Measurements from ENCODE around the gene MYO7A. TPM values are rescaled to one million over a fixed set of nuclear protein-coding genes. Genes with fewer than 3 reads are reported as not detected.

The MYO7A gene
- total RNA-seq, 4 donors from 2014 or later: 4.8 to 9.1 (median 6.4) TPM

- WGBS: 55% methylated on average over 7 of the region's 7 CpGs
- intact Hi-C loops (cut with DNase I): no loop called here
- Histone ChIP-seq H3K4me1 (peaks cover 4 to 27% (median 6%) of the 10 kb centered on the region in 4 donors), H3K36me3 (peaks cover 0 to 9% (median 0%) of the 10 kb centered on the region in 4 donors), H3K4me3 (no peak overlapping the region), H3K27me3 (no peaks in the 10 kb centered on the region), H3K27ac (replicated peaks in 1 of 4) (no peak overlapping the region), H3K9me3 (no peaks in the 10 kb centered on the region)
- TF ChIP-seq POLR2AphosphoS5 (IDR thresholded peaks at IDR 0.05) (no peak), EP300 (IDR thresholded peaks at IDR 0.05) (no peak), POLR2A (IDR thresholded peaks at IDR 0.05; ENCODE audit: low read depth) (no peak)
- TF ChIP-seq, protein P1, sequence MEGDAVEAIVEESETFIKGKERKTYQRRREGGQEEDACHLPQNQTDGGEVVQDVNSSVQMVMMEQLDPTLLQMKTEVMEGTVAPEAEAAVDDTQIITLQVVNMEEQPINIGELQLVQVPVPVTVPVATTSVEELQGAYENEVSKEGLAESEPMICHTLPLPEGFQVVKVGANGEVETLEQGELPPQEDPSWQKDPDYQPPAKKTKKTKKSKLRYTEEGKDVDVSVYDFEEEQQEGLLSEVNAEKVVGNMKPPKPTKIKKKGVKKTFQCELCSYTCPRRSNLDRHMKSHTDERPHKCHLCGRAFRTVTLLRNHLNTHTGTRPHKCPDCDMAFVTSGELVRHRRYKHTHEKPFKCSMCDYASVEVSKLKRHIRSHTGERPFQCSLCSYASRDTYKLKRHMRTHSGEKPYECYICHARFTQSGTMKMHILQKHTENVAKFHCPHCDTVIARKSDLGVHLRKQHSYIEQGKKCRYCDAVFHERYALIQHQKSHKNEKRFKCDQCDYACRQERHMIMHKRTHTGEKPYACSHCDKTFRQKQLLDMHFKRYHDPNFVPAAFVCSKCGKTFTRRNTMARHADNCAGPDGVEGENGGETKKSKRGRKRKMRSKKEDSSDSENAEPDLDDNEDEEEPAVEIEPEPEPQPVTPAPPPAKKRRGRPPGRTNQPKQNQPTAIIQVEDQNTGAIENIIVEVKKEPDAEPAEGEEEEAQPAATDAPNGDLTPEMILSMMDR (IDR thresholded peaks at IDR 0.05): no peak
- no peak for DNase-seq (ENCODE audit: extremely low spot score)
Measured at GRCh38 chr11:77092382-77092781, 35.7 kb upstream of the MYO7A start.

- H3K9me3 ChIP-seq: no peaks in the 10 kb centered on the region
- TF ChIP-seq POLR2AphosphoS5 (IDR thresholded peaks at IDR 0.05): no peak
- TF ChIP-seq, protein P1 (IDR thresholded peaks at IDR 0.05): no peak
- H3K27me3 ChIP-seq: no peaks in the 10 kb centered on the region
- no peak overlapping the region for H3K4me3 ChIP-seq
- WGBS: 91% methylated on average over 26 of the region's 33 CpGs
- H3K27ac ChIP-seq (replicated peaks in 1 of 4): no peak overlapping the region
- intact Hi-C loops (cut with DNase I): no loop called here
- DNase-seq (ENCODE audit: extremely low spot score): no peak
- H3K36me3 ChIP-seq: peaks cover 0 to 9% (median 0%) of the 10 kb centered on the region in 4 donors
- peaks cover 4 to 27% (median 6%) of the 10 kb centered on the region in 4 donors for H3K4me1 ChIP-seq
Measured at GRCh38 chr11:77093056-77093891, 34.8 kb upstream of the MYO7A start.

- H3K27me3 ChIP-seq: no peaks in the 10 kb centered on the region
- H3K4me1 ChIP-seq: peaks cover 4 to 27% (median 6%) of the 10 kb centered on the region in 4 donors
- TF ChIP-seq, protein P1 (IDR thresholded peaks at IDR 0.05): no peak
- no peak for TF ChIP-seq POLR2AphosphoS5 (IDR thresholded peaks at IDR 0.05)
- no peak for TF ChIP-seq POLR2A (IDR thresholded peaks at IDR 0.05; ENCODE audit: low read depth)
- TF ChIP-seq EP300 (IDR thresholded peaks at IDR 0.05): no peak
- peaks cover 0 to 9% (median 0%) of the 10 kb centered on the region in 4 donors for H3K36me3 ChIP-seq
- H3K27ac ChIP-seq (replicated peaks in 1 of 4): no peak overlapping the region
- no peak for DNase-seq (ENCODE audit: extremely low spot score)
- intact Hi-C loops (cut with DNase I): no loop called here
- no peak overlapping the region for H3K4me3 ChIP-seq
- H3K9me3 ChIP-seq: no peaks in the 10 kb centered on the region
- no CpG with 5 or more reads among the region's 6 CpGs for WGBS
Measured at GRCh38 chr11:77093987-77094840, 33.8 kb upstream of the MYO7A start.

DNA sequence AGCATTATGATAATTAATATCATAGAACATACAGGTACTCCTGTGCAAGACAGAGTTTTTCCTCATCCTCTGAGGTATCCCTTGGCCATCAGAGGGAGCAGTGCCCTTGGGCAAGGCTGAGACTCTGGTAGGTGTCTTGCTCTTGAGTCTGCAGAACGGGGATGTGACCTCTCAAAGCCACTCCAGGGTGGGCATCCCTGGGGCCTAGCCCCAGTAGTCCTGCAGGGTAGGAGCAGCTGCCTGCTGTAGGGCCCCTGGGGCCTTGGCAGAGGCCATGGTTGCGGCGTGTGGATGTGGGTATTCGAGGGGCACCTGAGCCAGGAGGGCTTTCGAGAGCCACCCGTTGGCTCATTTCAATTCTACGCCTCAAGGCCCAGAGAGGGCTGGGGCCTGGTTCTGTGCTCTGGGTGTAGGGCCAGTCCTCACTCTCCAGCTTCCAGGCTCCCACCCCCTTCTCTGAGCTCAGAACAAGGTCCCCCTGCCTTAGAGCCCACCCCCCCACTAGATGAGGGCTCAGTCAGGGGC is 33.1 kb upstream of the MYO7A start:
- intact Hi-C loops (cut with DNase I): no loop called here
- 61% methylated on average over 3 of the region's 7 CpGs for WGBS
- Histone ChIP-seq H3K4me1 (peaks cover 4 to 27% (median 6%) of the 10 kb centered on the region in 4 donors), H3K27me3 (no peaks in the 10 kb centered on the region), H3K27ac (replicated peaks in 1 of 4) (no peak overlapping the region), H3K9me3 (no peaks in the 10 kb centered on the region), H3K4me3 (no peak overlapping the region), H3K36me3 (peaks cover 0 to 9% (median 0%) of the 10 kb centered on the region in 4 donors)
- no peak for DNase-seq (ENCODE audit: extremely low spot score)
- TF ChIP-seq, protein P1 (IDR thresholded peaks at IDR 0.05): no peak
- no peak for TF ChIP-seq POLR2A (IDR thresholded peaks at IDR 0.05; ENCODE audit: low read depth)
- TF ChIP-seq POLR2AphosphoS5 (IDR thresholded peaks at IDR 0.05): no peak
